ENCODE measurements around the gene NEURL1B. TPM values are rescaled to one million over a fixed set of nuclear protein-coding genes. Genes with fewer than 3 reads are reported as not detected.

Gene NEURL1B
- total RNA-seq, 2 donors from 2014 or later, result 9.9 to 12.2 TPM

GRCh38 chr5:172596638-172597231 is 44.3 kb upstream of the NEURL1B start:
- DNase-seq (no peak), ATAC-seq (no peak)
- no peaks in the 10 kb centered on the region for H3K27me3 ChIP-seq
- 89 to 96% methylated on average over 7 of the region's 7 CpGs for WGBS, 2 donors
- no peak overlapping the region for H3K4me3 ChIP-seq
- H3K36me3 ChIP-seq (replicated peaks in 1 of 2; ENCODE audit: insufficient read depth in 1 of 2, low read depth in 2 of 2), result no peaks in the 10 kb centered on the region
- H3K9me3 ChIP-seq, result no peaks in the 10 kb centered on the region
- TF ChIP-seq CTCF (IDR thresholded peaks at IDR 0.05) (no peak), POLR2A (IDR thresholded peaks at IDR 0.05) (no peak)
- no peak overlapping the region for H3K27ac ChIP-seq
- intact Hi-C loops (cut with DNase I), result no loop called here
- H3K4me1 ChIP-seq, result no peaks in the 10 kb centered on the region

GRCh38 chr5:172597755-172598155 is 43.3 kb upstream of the NEURL1B start:
- Histone ChIP-seq H3K9me3 (no peaks in the 10 kb centered on the region), H3K36me3 (replicated peaks in 1 of 2; ENCODE audit: insufficient read depth in 1 of 2, low read depth in 2 of 2) (no peaks in the 10 kb centered on the region), H3K27me3 (no peaks in the 10 kb centered on the region), H3K4me1 (no peaks in the 10 kb centered on the region), H3K4me3 (no peak overlapping the region), H3K27ac (no peak overlapping the region)
- ATAC-seq (peak; percentile 45), DNase-seq (no peak)
- intact Hi-C loops (cut with DNase I), result no loop called here
- TF ChIP-seq POLR2A (IDR thresholded peaks at IDR 0.05), result no peak
- TF ChIP-seq CTCF (IDR thresholded peaks at IDR 0.05), result no peak
- WGBS, 2 donors, result 88 to 90% methylated on average over 11 to 14 of the region's 14 CpGs

- H3K9me3 ChIP-seq, result no peaks in the 10 kb centered on the region
- no peak overlapping the region for H3K4me3 ChIP-seq
- DNase-seq (no peak), ATAC-seq (peak; percentile 8)
- 67 to 71% methylated on average over 12 to 18 of the region's 18 CpGs for WGBS, 2 donors
- H3K36me3 ChIP-seq (replicated peaks in 1 of 2; ENCODE audit: insufficient read depth in 1 of 2, low read depth in 2 of 2), result no peaks in the 10 kb centered on the region
- intact Hi-C loops (cut with DNase I), result no loop called here
- TF ChIP-seq POLR2A (IDR thresholded peaks at IDR 0.05) (no peak), CTCF (IDR thresholded peaks at IDR 0.05) (no peak)
- H3K4me1 ChIP-seq, result no peaks in the 10 kb centered on the region
- H3K27ac ChIP-seq, result no peak overlapping the region
- H3K27me3 ChIP-seq, result no peaks in the 10 kb centered on the region
Measured at GRCh38 chr5:172598251-172599203, 42.5 kb upstream of the NEURL1B start.

- ATAC-seq (no peak), DNase-seq (no peak)
- intact Hi-C loops (cut with DNase I), result no loop called here
- Histone ChIP-seq H3K9me3 (no peaks in the 10 kb centered on the region), H3K36me3 (replicated peaks in 1 of 2; ENCODE audit: insufficient read depth in 1 of 2, low read depth in 2 of 2) (no peaks in the 10 kb centered on the region), H3K4me3 (no peak overlapping the region), H3K4me1 (no peaks in the 10 kb centered on the region), H3K27ac (no peak overlapping the region), H3K27me3 (no peaks in the 10 kb centered on the region)
- 83 to 85% methylated on average over 3 of the region's 3 CpGs for WGBS, 2 donors
- TF ChIP-seq POLR2A (IDR thresholded peaks at IDR 0.05) (no peak), CTCF (IDR thresholded peaks at IDR 0.05) (no peak)
Measured at GRCh38 chr5:172599204-172599567, 41.9 kb upstream of the NEURL1B start.

Measured in body of pancreas (tissue), 4 donors.